HG03354 (cell line): ENCODE measurements around the gene CCDC141.
"Not testable (repeated sequence)": the region's sequence is repeated elsewhere in the genome, so short reads cannot be mapped to it uniquely, and the experiment has no call there.

Source experiments
- ATAC-seq: cut with Tn5 transposase; IDR thresholded peaks from one replicate; pipeline ENCODE4 v1.9.1; 2021; ENCODE audit warnings: mild to moderate bottlenecking; ENCODE audit not compliant: unreplicated experiment, poor library complexity, severe bottlenecking

Gene CCDC141, protein sequence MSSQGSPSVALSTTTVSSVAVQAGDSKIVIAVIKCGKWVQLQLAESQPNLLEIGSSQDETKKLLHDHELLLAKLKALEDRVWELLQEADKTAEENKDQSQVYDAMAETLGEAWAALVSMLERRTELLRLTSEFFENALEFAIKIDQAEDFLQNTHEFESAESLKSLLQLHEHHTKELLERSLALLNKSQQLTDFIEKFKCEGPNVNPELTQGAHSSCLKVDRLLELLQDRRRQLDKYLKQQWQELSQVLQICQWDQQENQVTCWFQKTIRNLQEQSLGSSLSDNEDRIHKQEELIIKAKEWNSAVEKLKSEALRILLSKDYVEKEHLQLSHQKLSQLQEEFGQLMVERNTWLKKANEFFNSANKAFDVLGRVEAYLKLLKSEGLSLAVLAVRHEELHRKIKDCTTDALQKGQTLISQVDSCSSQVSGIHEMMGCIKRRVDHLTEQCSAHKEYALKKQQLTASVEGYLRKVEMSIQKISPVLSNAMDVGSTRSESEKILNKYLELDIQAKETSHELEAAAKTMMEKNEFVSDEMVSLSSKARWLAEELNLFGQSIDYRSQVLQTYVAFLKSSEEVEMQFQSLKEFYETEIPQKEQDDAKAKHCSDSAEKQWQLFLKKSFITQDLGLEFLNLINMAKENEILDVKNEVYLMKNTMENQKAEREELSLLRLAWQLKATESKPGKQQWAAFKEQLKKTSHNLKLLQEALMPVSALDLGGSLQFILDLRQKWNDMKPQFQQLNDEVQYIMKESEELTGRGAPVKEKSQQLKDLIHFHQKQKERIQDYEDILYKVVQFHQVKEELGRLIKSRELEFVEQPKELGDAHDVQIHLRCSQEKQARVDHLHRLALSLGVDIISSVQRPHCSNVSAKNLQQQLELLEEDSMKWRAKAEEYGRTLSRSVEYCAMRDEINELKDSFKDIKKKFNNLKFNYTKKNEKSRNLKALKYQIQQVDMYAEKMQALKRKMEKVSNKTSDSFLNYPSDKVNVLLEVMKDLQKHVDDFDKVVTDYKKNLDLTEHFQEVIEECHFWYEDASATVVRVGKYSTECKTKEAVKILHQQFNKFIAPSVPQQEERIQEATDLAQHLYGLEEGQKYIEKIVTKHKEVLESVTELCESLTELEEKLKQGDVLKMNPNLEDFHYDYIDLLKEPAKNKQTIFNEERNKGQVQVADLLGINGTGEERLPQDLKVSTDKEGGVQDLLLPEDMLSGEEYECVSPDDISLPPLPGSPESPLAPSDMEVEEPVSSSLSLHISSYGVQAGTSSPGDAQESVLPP (N-terminal part only)

DNA sequence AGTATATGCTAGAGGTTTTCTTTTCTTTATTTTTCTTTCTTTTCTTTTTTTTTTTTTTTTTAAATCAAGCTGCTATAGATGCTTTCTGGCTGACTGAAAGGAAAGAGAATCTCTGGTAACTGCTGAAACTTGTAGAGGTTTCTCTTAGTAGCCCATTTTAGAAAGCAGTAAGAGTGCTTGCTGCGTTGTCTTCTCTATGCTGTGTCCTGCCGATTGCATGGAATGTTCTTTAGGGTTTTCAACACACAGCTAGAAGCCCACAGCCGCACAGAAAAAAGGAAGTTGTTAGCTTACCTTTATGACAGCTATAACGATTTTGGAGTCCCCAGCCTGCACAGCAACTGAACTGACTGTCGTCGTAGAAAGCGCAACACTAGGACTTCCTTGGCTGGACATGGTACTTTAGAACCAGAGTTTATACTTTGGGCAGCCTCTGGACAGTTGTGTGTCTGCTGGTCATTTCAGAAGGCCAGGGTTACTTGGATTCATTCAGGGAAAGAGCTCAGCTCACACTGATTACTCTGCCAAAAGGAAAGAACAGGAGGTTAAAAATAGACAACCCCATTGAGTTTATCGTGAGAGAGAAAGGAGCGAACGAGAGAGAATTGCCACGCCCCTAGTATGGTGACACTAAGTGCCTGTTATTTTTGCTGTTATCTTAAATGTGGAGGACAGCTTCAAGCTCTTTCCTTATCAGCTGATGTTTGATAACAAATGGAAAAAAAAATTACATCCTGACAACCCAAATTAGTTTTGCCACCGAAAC is at the start of gene CCDC141:
CCDC141 (minus strand) TSS at position 592 of the 766 bp plus-strand sequence; CDS start at position 396, 196 bp downstream.
- ATAC-seq = peak; percentile 75

DNA sequence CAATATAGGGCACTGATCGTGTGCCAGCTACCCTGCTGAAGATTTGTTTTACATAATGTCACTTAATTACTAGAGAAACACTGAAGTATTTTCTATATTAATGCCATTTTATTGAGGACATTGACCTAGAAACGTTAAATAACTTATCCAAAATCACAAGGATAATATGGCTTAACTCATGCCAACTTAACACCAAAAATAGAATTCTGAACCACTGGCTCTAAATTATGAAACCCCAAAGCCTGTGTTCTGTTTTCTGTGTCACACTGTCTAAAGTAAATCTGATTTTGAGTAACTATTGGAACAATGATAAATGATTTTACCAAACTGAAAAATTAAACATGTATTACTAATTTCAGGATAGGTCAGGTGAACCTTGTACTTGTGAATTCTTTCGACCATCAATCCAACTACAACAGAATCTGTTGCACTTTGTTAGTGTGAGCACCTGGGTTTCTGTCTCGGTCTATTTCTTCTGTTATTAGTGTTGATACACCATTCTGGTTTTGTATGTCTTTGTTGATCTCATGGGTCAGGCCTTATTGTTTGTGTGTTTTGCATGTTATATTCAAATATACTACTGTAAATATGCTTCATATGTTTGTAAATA is 48.2 kb upstream of the CCDC141 start:
- peak; percentile 41 for ATAC-seq

DNA sequence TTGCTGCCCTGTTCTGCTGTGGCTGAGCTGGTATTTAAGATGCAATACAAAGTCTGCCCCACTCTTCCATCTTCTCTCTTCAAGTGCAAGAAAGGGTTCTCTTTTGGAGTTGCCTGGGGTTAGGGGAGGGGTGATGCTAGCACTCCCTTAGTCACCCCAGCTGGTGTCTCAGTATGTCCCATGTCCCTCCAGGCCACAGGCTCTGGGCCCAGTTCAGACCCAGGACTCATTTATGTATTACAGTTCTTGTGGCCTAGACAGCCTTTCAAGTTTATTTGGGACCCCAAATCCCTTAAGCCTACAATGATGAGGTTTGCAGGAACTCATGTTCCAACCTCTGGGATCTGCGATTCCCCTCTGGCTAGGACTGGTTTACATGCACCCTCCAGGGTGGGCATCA is 47.2 kb upstream of the CCDC141 start:
- no peak for ATAC-seq

DNA sequence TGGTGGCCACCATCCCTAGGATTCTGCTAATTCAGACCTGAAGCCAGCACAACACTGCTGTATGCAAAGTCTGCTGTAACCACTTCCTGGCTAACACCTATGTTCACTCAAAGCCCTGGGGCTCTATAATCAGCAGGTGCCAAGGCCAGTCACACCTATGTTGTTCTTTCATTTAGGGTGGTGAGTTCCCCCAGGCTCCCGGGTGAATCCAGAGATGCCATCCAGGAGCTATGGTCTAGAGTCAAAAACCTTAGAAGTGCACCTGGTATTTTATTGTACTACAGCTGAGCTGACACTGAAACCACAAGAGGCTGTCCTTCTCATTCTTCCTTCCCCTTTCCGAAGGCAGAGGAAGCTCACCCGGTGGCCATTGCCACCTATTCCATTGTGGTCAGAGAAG is 46.2 kb upstream of the CCDC141 start:
- ATAC-seq = peak; percentile 96

DNA sequence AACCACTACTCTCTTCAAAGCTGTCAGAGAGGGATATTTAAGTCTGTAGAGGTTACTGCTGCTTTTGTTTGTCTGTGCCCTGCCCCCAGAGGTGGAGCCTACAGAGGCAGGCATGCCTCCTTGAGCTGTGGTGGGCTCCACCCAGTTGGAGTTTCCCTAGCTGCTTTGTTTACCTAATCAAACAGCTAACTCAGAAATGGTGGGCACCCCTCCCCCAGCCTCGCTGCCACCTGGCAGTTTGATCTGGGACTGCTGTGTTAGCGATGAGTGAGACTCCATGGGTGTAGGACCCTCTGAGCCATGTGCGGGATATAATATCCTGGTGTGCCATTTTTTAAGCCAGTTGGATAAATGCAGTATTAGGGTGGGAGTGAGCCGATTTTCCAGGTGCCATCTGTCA is 43.0 kb upstream of the CCDC141 start:
- ATAC-seq = not testable (repeated sequence)

DNA sequence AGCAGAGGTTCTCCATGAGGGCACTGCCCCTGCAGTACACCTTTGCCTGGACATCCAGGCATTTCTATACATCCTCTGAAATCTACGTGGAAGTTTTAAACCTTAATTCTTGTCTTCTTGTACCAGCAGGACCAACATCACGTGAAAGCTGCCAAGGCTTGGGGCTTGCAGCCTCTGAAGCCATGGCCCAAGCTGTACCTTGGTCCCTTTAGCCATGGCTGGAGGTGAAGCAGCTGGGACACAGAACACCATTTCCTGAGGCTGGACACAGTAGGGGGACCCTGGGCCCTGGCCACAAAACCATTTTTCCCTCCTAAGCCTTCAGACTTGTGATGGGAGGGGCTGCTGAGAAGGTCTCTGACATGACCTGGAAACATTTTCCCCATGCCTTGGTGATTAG is 32.8 kb upstream of the CCDC141 start:
- ATAC-seq = no peak

DNA sequence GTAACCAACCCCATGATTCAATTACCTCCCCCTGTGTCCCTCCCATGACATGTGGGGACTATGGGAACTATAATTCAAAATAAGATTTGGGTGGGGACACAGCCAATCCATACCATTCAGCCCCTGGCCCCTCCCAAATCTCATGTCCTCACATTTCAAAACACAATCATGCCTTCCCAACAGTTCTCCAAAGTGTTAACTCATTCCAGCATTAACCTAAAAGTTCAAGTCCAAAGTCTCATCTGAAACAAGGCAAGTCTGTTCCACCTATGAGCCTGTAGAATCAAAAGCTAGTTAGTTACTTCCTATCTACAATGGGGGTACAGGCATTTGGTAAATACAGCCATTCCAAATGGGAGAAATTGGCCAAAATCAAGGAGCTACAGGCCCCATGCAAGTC is 32.0 kb upstream of the CCDC141 start:
- no peak for ATAC-seq

DNA sequence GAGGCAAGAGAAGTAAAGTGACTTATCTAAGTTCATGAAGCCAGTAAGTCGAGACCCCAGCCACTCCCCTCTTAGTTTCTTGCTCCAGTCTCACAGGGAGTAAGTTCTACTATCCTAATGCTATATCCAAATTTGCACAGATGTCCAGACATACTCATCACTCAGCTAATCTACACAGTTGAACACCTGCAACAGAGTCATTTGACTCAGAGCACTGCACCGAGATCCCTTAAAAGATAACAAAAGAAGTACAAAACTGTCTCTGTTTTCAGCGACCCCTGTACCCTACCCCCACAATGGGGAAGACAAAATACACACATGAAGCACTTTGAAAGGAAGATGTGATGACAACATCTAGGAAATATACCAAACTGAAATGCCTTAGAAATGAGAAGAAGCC is 22.6 kb upstream of the CCDC141 start:
- no peak for ATAC-seq

DNA sequence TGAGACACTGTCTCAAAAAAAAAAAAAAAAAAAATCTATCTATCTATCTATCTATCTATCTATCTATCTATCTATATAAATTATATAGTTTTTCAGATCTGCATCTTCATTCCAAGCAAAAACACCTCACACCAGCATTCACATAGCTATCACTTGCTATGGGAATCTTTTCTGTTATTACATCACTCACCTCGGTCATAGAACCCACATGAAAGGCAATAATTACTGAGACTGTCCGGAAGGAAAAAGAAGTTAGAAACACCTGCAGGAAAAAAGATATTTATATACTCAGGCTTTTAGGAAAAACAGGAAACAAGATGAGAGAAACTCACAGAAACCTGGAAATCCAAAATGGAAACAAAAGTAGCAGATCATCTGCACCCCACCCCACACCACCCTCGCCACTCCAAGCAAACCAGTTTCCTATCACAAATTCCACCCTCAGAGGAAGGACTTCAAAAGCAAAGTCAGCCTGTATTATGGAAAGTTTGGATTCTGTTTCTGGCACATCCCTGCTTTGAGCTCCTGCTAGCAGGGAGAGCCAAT is 21.9 kb upstream of the CCDC141 start:
- no peak for ATAC-seq

DNA sequence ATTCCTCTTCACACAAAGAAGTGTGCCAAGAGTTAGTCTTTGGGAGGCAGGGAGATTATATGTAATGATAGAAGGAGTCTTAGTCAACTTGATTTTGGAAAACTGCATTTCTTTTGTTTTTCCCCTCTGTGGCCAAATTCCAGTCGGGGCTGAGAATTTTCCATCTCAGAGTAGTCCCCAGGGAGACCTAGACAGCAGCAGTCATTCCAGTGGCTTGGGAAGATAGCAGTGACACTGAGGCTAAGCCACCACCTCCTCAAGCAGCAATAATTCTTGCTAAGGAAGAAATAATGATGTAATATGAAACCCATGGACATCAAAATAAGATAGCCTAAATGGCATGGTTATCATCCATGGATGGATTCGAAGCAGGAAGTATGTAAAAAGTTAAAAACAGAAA is 21.0 kb upstream of the CCDC141 start:
- ATAC-seq = no peak

DNA sequence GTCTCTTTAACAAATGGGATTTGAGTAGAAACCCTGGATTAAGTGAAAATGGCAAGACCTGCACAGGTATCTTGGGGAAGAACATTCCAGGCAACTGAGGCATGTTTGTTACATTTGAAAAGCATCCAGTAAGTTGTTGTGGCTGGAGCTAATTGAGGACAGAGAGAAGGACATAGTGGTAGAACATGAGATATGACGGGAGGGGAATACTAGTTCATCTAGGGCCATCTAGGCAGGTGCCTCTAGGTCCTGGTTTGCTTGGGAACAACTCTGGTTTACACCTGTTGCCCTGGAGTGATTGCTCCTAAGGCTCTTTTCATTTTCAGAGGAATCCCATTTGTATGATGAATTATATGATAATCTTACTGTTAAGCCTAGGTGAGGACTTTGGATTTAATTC is 19.7 kb upstream of the CCDC141 start:
- ATAC-seq = no peak

DNA sequence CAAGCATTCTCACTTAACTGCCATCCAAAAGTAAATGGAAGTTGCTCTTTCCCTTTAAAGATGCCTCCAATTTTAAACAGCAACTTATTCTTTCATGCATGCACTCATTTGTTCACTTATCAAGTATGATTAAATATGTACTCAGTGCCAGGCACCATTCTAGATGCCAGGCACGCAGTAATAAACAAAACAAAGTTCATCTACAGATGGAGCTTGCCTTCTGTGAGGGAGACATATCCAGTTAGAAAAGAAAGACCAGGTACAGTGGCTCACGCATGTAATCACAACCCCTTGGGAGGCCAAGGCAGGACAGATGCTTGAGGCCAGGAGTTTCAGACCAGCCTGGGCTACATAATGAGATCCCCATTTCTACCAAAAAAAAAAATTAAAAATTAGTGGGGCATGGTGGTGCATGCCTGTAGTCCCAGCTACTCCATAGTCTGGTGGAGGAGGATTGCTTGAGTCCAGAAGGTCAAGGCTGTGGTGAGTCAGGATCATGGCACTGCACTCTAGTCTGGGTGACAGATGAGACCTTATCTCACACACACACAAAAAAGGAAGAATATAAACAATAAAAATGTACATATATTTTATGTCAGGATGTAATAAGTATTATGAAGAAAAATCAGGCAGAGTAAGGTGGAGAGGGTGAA is 19.2 kb upstream of the CCDC141 start:
- ATAC-seq = no peak

DNA sequence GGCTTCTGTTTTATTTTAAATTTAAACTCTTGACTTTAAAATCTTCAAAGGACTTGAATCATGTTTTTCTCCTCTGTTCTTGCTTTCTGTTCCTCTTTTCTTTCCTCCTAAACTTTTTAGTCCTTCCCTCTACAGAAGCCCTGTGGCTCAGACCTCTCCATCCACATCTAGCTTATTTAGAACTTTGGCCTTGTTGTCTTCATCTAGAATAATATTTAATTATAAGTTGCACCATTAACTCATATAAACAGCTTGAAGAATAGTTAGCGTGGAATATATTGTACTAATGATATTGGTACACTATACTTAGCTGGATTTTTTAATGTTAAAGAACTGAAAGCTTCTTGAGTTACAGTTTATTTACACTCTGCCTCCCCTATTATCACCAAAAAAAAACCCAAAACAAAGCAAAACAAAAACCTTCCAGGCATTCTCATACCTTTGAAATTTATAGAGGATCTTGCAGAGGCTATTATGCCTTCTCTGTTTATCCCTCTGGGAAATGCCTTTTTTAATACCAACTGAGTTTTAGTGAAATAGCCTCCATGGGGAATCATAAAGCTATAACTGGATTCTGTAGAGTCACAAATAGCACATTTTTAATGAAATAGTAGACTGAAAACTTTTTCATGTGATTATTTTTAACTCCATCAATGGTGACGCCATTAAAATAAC is 9.2 kb upstream of the CCDC141 start:
- ATAC-seq = peak; percentile 78

DNA sequence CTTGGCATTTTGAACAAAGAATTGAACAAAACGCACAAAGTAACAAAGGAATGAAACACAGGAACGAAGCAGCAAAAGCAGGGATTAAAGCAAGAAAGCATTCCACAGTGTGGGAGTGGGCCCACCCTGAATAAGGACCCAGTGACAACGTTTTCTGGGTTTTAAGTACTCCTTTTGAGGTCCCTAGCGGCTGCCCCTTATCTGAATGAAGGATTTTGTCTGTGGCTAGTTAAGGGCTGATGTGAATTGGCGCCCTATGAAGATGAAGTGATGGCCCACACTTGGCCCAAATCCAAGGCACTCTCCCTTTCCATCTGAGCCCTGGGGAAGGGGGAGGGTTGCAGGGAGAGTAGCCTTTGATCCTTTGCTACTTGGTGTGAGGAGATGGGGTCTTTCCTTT is 7.8 kb upstream of the CCDC141 start:
- ATAC-seq = no peak

DNA sequence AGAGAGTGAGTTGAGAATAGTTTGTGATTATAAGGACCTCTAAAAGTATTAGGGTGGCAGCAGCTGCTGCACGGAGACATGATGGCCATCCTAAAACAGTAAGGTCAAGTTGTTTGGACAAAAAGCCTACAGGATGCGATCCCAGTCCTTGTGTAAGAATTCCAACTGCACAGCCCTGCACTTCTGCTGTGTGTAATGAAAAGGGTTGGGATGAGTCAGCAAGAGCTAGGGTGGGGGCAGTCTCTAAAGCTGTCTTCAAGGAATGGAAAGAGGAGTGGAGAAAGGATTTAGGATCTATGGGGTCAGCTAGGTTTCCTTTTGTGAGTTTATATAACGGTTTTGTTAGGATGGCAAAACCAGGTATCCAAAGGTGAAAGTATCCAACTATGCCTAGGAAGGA is 3.6 kb upstream of the CCDC141 start:
- ATAC-seq = not testable (repeated sequence)

DNA sequence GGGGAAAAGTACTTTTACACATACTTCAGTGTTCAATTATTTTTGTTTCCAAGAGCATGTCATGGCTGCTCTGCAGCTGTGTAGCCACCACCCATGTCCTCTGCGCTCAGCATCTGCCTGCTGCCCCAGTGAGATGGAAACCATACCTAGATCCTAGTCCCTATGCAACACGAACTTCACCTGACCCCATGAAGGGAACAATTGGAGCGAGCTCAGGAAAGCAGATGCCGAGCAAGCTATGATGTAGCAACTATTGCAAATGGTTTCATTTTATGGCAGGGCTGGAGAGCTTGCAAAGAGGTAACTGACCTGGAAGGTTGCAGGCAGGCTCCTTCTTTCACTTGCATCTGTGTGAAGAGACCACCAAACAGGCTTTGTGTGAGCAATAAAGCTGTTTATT is 1.3 kb upstream of the CCDC141 start:
- ATAC-seq = no peak

DNA sequence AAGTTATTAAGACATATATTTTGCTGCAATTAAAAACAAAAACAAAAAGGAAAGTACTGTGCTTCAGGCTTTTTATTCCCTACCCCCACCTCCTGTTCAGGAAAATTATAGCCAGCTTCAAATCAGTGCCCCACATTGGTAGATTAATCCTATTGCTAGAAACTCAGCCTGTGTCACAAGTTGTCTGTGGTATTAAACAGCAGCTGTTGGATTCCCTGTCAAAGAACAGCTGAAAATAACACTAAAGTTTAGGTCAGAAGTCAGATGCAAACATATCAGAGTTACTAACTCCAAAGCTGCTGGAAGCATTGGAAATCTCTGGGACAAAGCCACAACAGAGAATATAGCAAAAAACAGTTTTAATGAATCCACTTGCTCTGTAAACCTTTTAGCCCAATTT is 818 bp upstream of the CCDC141 start:
- no peak for ATAC-seq

DNA sequence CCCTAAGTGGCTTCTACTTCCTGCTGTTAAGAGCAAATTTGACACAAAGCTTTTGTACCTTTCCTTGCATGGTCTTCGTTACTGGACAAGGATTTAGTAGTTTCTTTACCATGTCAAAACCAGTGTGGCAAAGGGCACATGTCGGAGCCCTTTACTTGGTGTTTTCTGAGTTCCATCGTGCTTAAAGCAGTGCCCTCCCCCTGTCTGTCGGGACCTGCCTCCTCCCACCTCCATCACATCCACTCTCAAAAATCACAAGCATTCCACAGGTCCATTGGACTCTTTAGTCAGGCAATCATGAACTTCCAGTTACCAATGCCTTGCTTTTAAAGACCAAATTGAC is 763 bp downstream of the CCDC141 start:
- peak; percentile 45 for ATAC-seq
